DOHH2 (cell line): Measurements from ENCODE around the gene PAK5.

Experiments used
- CTCF ChIP-seq: fragments of 200-600 bp; sonication (generic); IDR thresholded peaks from one replicate; pipeline ENCODE4 v1.5.1; 2014; ENCODE audit warnings: antibody characterized with exemption, mild to moderate bottlenecking, low read depth, low read length; ENCODE audit not compliant: poor library complexity, severe bottlenecking
- EZH2phosphoT487 ChIP-seq: fragments of 200-600 bp; sonication (generic); IDR thresholded peaks from 2 replicates; pipeline ENCODE4 v1.6.1; 2017; ENCODE audit warnings: borderline replicate concordance, mild to moderate bottlenecking, antibody characterized with exemption, low read length, moderate library complexity, mixed read lengths

- no peak for TF ChIP-seq EZH2phosphoT487
- no peak for TF ChIP-seq CTCF
Measured at GRCh38 chr20:9613871-9614270, 225.0 kb downstream of the PAK5 start.
